HG02852 (cell line): ENCODE measurements around the gene CHD6.

Experiments used
- ATAC-seq: cut with Tn5 transposase; IDR thresholded peaks from one replicate; pipeline ENCODE4 v1.9.1; 2021; ENCODE audit warnings: mild to moderate bottlenecking, moderate library complexity; ENCODE audit not compliant: unreplicated experiment

Gene CHD6, protein sequence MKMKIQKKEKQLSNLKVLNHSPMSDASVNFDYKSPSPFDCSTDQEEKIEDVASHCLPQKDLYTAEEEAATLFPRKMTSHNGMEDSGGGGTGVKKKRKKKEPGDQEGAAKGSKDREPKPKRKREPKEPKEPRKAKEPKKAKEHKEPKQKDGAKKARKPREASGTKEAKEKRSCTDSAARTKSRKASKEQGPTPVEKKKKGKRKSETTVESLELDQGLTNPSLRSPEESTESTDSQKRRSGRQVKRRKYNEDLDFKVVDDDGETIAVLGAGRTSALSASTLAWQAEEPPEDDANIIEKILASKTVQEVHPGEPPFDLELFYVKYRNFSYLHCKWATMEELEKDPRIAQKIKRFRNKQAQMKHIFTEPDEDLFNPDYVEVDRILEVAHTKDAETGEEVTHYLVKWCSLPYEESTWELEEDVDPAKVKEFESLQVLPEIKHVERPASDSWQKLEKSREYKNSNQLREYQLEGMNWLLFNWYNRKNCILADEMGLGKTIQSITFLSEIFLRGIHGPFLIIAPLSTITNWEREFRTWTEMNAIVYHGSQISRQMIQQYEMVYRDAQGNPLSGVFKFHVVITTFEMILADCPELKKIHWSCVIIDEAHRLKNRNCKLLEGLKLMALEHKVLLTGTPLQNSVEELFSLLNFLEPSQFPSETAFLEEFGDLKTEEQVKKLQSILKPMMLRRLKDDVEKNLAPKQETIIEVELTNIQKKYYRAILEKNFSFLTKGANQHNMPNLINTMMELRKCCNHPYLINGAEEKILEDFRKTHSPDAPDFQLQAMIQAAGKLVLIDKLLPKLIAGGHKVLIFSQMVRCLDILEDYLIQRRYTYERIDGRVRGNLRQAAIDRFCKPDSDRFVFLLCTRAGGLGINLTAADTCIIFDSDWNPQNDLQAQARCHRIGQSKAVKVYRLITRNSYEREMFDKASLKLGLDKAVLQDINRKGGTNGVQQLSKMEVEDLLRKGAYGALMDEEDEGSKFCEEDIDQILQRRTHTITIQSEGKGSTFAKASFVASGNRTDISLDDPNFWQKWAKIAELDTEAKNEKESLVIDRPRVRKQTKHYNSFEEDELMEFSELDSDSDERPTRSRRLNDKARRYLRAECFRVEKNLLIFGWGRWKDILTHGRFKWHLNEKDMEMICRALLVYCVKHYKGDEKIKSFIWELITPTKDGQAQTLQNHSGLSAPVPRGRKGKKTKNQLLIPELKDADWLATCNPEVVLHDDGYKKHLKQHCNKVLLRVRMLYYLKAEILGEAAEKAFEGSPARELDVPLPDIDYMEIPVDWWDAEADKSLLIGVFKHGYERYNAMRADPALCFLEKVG (N-terminal part only)

DNA sequence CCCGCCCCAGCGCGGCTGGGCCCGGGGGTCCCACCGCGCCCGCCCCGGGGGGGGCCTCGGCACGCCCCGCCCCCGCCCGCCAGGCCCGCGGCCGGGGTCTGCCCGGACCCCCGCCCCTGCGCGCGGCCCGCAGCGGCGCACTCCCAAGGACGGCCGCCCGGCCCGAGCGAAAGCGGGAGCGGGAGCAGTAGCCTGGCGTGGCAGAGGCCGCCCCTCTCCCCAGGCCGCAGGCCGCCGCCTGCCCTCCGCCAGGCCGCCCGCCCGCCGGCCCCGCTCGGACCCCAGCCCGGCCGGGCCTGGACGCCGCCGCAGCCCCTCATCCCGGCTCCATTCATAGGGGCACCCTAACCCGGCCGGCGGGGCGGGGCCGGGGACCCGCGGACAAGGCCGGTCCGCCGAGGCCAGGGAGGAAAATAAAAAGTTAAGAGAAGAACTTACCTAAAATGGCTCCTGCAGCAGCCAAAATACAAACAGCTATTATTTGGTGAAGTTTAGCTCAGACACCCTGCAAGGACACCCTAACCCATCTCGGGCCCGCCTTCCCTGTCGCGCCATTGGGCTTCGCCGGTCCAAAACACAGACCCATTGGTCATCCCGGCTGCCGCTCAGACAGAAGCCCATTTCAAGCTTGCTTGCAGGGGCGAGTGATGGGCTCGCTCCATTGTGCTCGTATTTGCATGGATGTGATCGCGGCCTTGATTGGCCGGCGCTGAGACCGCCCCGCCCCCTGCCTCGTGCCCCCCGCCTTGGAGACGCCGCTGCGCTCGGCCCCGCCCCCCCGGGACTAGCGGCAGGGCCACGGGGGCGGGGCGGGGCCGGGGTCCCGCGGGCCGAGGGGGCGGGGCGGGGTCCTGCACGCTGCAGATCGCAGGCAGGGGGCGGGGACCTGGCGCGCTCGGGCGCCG, at the start of gene CHD6:
Gene CHD6, minus strand, starts transcription at position 476 of the 905 bp plus-strand sequence. CDS start 67,040 bp downstream, outside the sequence.
- ATAC-seq = peak; percentile 98

GRCh38 chr20:41664584-41664983, 46.4 kb upstream of the CHD6 start:
- peak; percentile 57 for ATAC-seq

GRCh38 chr20:41657655-41658054, 39.5 kb upstream of the CHD6 start:
- no peak for ATAC-seq

DNA sequence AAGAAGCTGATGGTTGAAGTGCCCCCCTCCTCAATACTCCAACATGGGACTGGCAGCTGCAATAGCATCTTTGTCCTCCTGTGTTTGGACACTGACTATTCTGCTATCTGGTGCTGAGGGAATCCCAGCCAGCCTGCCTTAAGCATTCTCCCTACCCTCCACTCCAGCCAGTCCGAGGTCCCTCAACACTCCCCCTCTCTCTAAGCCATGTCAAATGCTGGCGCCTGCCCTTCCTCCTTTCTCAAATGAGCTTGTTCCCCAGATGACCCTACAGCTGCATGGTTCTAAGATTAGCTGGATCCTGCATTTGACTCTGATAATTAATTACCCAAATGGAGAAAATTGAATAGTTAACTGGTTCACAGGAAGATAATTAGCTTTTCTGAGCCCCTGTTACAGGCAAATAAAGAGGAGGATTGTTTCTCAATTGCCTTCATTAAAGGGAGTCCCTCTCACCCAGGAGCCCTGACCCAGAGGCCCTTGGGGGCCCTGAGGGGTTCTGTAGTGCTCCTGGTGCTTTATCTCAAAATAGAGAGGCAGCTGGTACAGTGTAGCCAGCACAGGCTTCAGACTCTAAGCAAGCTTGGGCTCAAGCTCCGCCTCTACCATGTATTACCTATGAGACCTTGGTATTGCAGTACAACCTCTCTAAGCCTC, 37.9 kb upstream of the CHD6 start:
- no peak for ATAC-seq

DNA sequence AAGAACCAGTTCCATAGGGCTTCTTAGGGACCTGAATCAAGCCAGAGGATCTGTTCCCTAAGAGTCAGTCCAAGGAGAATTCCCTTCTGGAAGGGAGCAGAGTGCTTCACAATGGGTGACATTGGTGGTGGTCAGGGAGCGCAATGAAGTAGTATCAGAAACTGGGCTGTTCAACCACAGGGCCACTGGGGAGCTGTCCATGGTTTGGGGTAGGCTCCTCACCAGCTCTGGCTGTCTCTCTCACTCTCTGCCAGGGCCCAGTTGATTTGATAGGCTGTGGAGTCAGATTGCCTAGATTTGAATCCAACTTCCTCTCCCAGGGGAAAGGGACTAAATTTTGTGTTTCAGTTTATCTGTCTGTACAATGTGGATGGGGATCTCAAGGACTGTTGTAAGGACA, 36.7 kb upstream of the CHD6 start:
- no peak for ATAC-seq

DNA sequence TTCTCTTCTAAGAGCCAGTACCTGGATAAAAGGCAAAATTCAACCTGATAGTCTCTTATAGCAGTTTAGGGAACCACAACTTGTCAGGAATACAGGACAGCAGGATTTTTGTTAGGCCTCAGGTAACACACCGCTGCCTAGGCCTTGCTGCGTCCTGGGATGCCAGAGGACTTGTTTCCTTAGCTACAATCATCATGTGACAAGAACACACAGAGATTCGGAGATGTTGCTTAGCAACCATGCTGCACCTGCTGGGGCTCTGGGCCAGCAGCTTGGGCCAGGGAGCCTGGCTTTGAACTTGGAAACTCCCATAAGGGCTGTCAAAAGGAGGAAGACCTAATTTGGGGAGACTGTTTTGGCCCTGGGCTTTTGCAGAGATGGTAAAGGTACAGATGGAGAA, 36.1 kb upstream of the CHD6 start:
- no peak for ATAC-seq

- ATAC-seq = no peak
These were observed 32.2 kb upstream of the CHD6 start for GRCh38 chr20:41650231-41650948.

- ATAC-seq = no peak
These were observed 31.3 kb upstream of the CHD6 start for GRCh38 chr20:41649489-41649888.

GRCh38 chr20:41645372-41645771, 27.2 kb upstream of the CHD6 start:
- ATAC-seq = no peak

DNA sequence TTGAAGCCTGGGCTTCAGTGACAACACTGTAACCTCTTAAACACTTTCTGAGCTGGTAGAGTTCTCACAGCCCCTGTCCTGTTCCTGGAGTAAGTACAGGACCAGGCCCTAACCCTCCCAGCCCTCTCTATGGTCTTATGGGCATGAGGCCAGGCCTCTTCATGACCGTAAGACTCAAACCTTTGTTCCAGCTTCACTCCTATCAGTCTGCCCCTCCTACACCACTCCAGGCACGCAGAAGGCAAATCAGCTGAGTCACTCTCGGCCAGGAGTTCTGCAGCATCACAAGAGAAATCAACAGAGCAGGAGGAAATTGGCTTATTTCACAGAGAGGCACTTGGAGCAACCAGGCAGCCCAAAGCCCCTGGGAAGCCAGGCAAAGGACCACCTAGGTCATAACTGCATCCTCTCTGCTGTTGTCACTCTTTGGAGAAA, 25.3 kb upstream of the CHD6 start:
- ATAC-seq = no peak

DNA sequence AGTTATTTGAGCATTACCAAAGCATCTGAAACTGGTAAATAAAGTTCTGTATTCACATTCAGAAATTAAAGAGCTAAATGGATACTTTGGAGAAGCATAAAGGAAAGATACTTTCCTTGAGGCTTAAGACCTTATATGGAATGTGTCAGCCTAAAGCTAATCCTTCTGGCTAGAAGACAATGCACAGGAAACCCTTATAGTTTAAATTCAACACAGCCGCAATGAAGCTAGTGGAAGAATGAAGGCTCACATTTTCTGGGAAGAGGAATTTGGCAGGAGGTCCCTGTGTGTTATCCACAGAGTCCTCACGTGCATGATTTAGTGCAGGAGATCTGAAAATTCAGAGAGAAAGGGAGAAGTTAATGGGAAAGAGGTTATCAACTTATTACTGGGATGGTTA, 21.5 kb upstream of the CHD6 start:
- no peak for ATAC-seq

GRCh38 chr20:41638456-41638855, 20.3 kb upstream of the CHD6 start:
- no peak for ATAC-seq

DNA sequence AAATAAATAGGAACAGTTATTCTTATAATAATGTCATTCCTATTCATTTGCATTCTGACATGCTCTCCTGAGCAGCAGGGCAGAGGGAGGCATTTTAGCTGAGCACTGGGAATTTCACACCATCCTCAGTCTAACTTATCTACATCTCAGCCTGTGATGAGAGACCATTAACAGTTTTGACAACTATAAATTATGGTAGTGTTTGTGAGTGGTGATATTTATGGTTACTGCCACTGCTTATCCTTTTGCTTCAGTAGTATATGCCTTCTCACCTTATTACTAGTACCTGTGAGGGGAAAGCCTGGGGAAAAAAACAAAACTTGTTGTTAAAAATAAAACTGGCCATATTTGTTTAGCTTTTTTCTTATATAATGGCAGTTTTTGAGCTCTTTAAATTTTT, 17.0 kb upstream of the CHD6 start:
- no peak for ATAC-seq

GRCh38 chr20:41632896-41633295, 14.7 kb upstream of the CHD6 start:
- ATAC-seq = no peak

GRCh38 chr20:41631826-41632225, 13.6 kb upstream of the CHD6 start:
- no peak for ATAC-seq

- ATAC-seq = no peak
These were observed 12.7 kb upstream of the CHD6 start for GRCh38 chr20:41630846-41631245.

DNA sequence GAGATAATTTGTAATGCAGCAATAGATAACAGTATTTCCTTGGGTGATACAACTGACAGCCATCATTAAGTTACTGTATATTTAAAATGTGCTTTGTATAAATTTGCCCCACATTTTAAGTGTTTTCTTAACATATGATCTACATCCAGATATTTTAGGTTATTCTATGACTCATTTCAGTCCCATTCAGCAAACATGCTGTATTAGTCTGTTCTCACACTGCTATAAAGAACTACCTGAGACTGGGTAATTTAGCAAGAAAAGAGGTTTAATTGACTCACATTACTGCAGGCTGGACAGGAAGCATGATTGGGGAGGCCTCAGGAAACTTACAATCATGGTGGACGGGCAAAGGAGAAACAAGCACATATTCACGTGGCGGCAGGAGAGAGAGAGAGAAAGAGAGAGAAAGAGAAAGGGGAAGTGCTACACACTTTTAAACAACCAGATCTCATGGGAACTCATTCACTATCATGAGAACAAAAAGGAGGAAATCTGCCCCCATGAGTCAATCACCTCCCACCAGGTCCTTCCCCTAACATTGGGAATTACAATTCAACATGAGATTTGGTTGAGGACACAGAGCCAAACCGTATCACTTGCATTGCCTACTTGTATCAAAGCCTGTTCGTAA, 9.6 kb upstream of the CHD6 start:
- ATAC-seq = no peak

DNA sequence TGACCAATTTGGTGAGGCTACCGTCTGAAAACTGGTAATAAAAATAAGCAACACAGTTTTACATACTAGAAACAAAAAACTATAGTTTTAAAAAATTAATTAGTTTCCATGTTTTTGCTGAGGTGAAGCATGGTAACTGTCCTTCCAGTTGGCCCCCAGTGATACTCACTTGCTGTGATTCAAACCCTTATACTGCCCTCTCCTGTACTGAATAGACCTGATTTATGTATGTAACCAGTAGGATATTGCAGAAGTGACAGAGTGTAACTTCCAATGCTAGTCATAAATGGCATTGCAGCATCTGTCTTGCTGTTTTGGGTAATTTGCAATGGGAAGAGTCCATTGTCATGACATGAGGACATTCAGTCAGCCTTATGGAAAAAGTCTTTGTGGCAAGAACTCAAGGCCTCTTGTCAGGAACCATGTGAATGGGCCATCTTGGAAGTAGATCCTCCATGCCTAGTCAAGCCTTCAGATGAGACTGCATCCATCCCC, 8.9 kb upstream of the CHD6 start:
- no peak for ATAC-seq
